ENCODE data around the gene GRM4.

GRM4 gene

DNA sequence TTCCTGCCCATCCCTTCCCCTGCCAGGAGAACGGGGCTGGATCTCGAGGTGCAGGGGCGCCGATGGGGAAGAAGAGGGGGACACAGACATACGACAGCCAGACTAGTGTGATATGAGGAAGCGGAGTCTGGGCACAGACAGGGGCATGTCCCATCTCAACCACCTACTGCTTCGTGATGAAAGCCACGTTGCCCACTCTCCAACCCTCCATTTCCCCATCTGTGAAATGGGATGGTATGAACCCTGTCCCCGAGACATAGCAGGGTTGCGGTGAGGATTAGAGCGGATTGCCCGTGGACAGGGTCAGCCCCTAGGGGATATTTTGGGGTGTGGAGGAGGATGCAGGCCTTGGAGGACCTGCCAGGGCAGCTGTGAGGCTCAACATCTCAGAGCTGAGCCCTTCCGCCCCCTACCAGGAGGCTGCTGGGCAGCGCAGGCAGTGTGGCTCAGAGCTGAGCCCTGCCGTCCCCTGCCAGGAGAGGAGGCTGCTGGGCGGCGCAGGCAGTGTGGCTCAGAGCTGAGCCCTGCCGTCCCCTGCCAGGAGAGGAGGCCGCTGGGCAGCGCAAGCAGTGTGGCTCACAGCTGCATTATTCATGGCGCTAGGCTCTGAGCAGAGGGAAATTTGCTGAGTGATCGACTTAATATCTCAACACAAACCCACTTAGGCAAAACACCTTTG, 71.7 kb downstream of the GRM4 start:
- no peaks in the 10 kb centered on the region for H3K4me1 ChIP-seq (ENCODE audit: insufficient read depth, low read length)
- no peaks in the 10 kb centered on the region for H3K9me3 ChIP-seq (ENCODE audit: low read length)
- peaks cover 0 to 5% of the 10 kb centered on the region in 2 donors for H3K27me3 ChIP-seq (ENCODE audit: control insufficient read depth in 1 of 2, insufficient read depth in 2 of 2, low read length in 2 of 2)
- H3K4me3 ChIP-seq (ENCODE audit: low read depth in 1 of 2, low read length in 2 of 2): no peak overlapping the region
- H3K9ac ChIP-seq (ENCODE audit: low read length): no peak overlapping the region
- H3K36me3 ChIP-seq (ENCODE audit: insufficient read depth, low read length): no peaks in the 10 kb centered on the region
- no peak overlapping the region for H3K27ac ChIP-seq (ENCODE audit: low read depth, low read length)

- Histone ChIP-seq H3K9me3 (ENCODE audit: low read length) (no peaks in the 10 kb centered on the region), H3K4me3 (ENCODE audit: low read depth in 1 of 2, low read length in 2 of 2) (no peak overlapping the region), H3K4me1 (ENCODE audit: insufficient read depth, low read length) (no peaks in the 10 kb centered on the region), H3K27me3 (ENCODE audit: control insufficient read depth in 1 of 2, insufficient read depth in 2 of 2, low read length in 2 of 2) (peaks cover 0 to 10% of the 10 kb centered on the region in 2 donors), H3K27ac (ENCODE audit: low read depth, low read length) (no peak overlapping the region), H3K36me3 (ENCODE audit: insufficient read depth, low read length) (no peaks in the 10 kb centered on the region), H3K9ac (ENCODE audit: low read length) (no peak overlapping the region)
These were observed 72.3 kb downstream of the GRM4 start for GRCh38 chr6:34073540-34073939.

DNA sequence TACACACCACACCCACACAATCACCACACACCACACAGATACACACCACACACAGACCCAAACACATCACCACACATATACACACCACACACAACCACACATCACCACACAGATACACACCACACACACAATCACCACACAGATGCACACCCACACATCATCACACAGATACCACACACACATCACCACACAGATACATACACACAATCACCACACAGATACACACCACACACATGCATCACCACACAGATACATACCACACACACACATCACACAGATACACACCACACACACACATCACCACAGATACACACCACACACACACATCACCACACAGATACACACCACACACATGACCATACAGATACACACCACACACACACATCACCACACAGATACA, 73.2 kb downstream of the GRM4 start:
- no peaks in the 10 kb centered on the region for H3K4me1 ChIP-seq (ENCODE audit: insufficient read depth, low read length)
- H3K9me3 ChIP-seq (ENCODE audit: low read length): no peaks in the 10 kb centered on the region
- peaks cover 0 to 18% of the 10 kb centered on the region in 2 donors for H3K27me3 ChIP-seq (ENCODE audit: control insufficient read depth in 1 of 2, insufficient read depth in 2 of 2, low read length in 2 of 2)

GRCh38 chr6:34071884-34072379, 74.0 kb downstream of the GRM4 start:
- Histone ChIP-seq H3K4me1 (ENCODE audit: insufficient read depth, low read length) (no peaks in the 10 kb centered on the region), H3K9me3 (ENCODE audit: low read length) (no peaks in the 10 kb centered on the region), H3K4me3 (ENCODE audit: low read depth in 1 of 2, low read length in 2 of 2) (no peak overlapping the region), H3K27ac (ENCODE audit: low read depth, low read length) (no peak overlapping the region), H3K9ac (ENCODE audit: low read length) (no peak overlapping the region), H3K27me3 (ENCODE audit: control insufficient read depth in 1 of 2, insufficient read depth in 2 of 2, low read length in 2 of 2) (peaks cover 0 to 24% of the 10 kb centered on the region in 2 donors), H3K36me3 (ENCODE audit: insufficient read depth, low read length) (no peaks in the 10 kb centered on the region)

More for the DNA sequence above, 73.2 kb downstream of the GRM4 start:
- no peaks in the 10 kb centered on the region for H3K36me3 ChIP-seq (ENCODE audit: insufficient read depth, low read length)
- H3K4me3 ChIP-seq (ENCODE audit: low read depth in 1 of 2, low read length in 2 of 2): no peak overlapping the region
- H3K27ac ChIP-seq (ENCODE audit: low read depth, low read length): no peak overlapping the region
- no peak overlapping the region for H3K9ac ChIP-seq (ENCODE audit: low read length)

DNA sequence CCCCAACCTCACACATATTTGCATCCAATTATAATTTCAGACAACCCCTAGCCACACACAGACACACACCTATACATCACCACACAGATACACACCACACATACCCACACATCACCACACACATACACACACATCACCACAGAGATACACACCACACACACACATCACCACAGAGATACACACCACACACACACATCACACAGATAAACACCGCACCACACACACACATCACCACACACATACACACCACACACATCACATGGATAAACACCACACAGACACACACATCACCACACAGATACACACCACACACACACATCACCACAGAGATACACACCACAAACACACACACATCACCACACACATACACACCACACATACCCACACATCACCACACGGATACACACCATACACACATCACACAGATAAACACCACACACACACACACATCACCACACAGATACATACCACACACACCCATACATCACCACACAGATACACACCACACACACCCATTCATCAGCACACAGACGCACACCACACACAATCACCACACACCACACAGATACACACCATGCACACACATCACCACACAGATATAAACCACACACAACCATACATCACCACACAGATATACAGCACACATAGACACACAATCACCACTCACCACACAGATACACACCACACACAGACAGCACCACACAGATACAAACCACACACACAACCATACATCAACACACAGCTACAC, 74.6 kb downstream of the GRM4 start:
- H3K27me3 ChIP-seq (ENCODE audit: control insufficient read depth in 1 of 2, insufficient read depth in 2 of 2, low read length in 2 of 2): peaks cover 0 to 30% of the 10 kb centered on the region in 2 donors
- no peak overlapping the region for H3K4me3 ChIP-seq (ENCODE audit: low read depth in 1 of 2, low read length in 2 of 2)
- H3K9ac ChIP-seq (ENCODE audit: low read length): no peak overlapping the region
- H3K4me1 ChIP-seq (ENCODE audit: insufficient read depth, low read length): no peaks in the 10 kb centered on the region
- H3K9me3 ChIP-seq (ENCODE audit: low read length): no peaks in the 10 kb centered on the region
- H3K36me3 ChIP-seq (ENCODE audit: insufficient read depth, low read length): no peaks in the 10 kb centered on the region
- H3K27ac ChIP-seq (ENCODE audit: low read depth, low read length): no peak overlapping the region

DNA sequence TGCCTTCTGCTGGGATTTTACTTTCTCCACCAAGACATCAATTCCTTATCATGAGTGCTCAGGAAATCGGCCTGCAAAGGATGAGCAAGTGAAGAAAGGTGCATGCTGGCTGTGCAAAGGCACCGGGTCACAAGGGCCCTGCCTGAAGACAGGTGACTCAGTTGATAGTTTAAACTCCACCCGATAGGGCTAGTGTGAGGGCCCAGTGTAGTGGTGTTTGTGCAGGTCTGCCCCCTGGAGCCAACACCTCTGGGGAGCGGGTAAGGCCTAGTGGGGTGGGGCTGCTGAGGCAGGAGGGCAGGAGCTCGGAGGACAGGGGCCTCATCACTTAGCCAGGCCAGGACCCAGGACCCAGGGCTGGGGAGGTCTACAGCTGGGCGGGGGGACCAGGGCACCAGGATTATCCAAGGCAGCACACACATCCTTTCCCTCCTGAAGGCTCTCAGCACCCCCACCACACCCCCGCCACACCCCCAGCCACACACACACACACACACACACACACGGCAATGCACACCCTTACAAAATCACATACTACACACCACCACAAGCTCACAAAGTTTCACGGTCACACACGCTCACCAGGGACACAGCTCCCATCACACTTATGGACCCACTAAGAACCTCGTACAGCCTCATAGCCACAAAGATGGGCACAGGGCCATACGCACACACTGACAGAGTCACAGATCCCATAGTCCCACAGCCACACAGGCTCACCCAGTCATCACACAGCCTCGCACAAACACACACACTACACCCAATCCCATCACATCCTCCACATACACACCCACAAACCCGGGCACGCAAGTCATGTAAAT, 75.4 kb downstream of the GRM4 start:
- Histone ChIP-seq H3K9me3 (ENCODE audit: low read length) (no peaks in the 10 kb centered on the region), H3K4me3 (ENCODE audit: low read depth in 1 of 2, low read length in 2 of 2) (no peak overlapping the region), H3K36me3 (ENCODE audit: insufficient read depth, low read length) (no peaks in the 10 kb centered on the region), H3K9ac (ENCODE audit: low read length) (no peak overlapping the region), H3K27ac (ENCODE audit: low read depth, low read length) (no peak overlapping the region), H3K27me3 (ENCODE audit: control insufficient read depth in 1 of 2, insufficient read depth in 2 of 2, low read length in 2 of 2) (peaks cover 0 to 36% of the 10 kb centered on the region in 2 donors), H3K4me1 (ENCODE audit: insufficient read depth, low read length) (peaks cover 6% of the 10 kb centered on the region)

DNA sequence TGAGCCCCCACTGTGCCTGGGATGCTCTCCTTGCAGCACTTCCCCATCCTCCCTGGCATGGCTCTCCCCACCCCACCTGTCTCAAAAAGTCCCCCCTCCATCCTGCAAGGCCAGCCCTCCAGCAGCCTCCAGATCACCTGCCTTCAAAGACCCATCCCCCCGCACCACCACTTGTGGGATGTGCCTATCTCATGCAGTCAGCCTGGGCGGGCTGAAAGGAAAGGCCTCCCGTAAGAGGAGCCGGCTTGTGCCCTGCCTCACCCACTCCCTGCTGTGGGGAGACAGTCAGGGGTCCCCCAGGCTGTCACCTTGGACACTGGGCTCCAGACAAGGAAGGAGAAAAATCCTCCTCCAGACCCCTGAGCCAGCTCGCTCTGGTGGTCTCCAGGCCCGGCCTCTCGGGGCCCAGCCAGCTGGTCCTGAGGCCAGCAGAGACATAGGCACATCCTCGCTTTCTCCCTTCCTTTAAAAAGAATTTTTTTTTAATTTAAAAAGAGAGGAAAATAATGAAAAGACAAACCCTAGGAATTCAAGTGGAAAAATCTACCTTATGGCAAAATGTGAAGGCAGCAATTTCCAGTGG, 77.3 kb downstream of the GRM4 start:
- H3K27me3 ChIP-seq (ENCODE audit: control insufficient read depth in 1 of 2, insufficient read depth in 2 of 2, low read length in 2 of 2): peaks cover 0 to 52% of the 10 kb centered on the region in 2 donors
- no peak overlapping the region for H3K4me3 ChIP-seq (ENCODE audit: low read depth in 1 of 2, low read length in 2 of 2)
- peaks cover 8% of the 10 kb centered on the region for H3K4me1 ChIP-seq (ENCODE audit: insufficient read depth, low read length)
- H3K36me3 ChIP-seq (ENCODE audit: insufficient read depth, low read length): no peaks in the 10 kb centered on the region
- H3K27ac ChIP-seq (ENCODE audit: low read depth, low read length): no peak overlapping the region
- no peaks in the 10 kb centered on the region for H3K9me3 ChIP-seq (ENCODE audit: low read length)
- H3K9ac ChIP-seq (ENCODE audit: low read length): no peak overlapping the region

GRCh38 chr6:34067814-34068213, 78.1 kb downstream of the GRM4 start:
- Histone ChIP-seq H3K27me3 (ENCODE audit: control insufficient read depth in 1 of 2, insufficient read depth in 2 of 2, low read length in 2 of 2) (peaks cover 0 to 58% of the 10 kb centered on the region in 2 donors), H3K27ac (ENCODE audit: low read depth, low read length) (no peak overlapping the region), H3K9ac (ENCODE audit: low read length) (no peak overlapping the region)

GRCh38 chr6:34066772-34067770, 78.8 kb downstream of the GRM4 start:
- no peak overlapping the region for H3K27ac ChIP-seq (ENCODE audit: low read depth, low read length)
- H3K9ac ChIP-seq (ENCODE audit: low read length): no peak overlapping the region
- H3K9me3 ChIP-seq (ENCODE audit: low read length): no peaks in the 10 kb centered on the region
- H3K27me3 ChIP-seq (ENCODE audit: control insufficient read depth in 1 of 2, insufficient read depth in 2 of 2, low read length in 2 of 2): peaks cover 0 to 65% of the 10 kb centered on the region in 2 donors
- peaks cover 8% of the 10 kb centered on the region for H3K4me1 ChIP-seq (ENCODE audit: insufficient read depth, low read length)
- H3K36me3 ChIP-seq (ENCODE audit: insufficient read depth, low read length): no peaks in the 10 kb centered on the region
- H3K4me3 ChIP-seq (ENCODE audit: low read depth in 1 of 2, low read length in 2 of 2): no peak overlapping the region

More at GRCh38 chr6:34067814-34068213, 78.1 kb downstream of the GRM4 start:
- no peaks in the 10 kb centered on the region for H3K9me3 ChIP-seq (ENCODE audit: low read length)
- H3K4me1 ChIP-seq (ENCODE audit: insufficient read depth, low read length): peaks cover 8% of the 10 kb centered on the region
- H3K4me3 ChIP-seq (ENCODE audit: low read depth in 1 of 2, low read length in 2 of 2): no peak overlapping the region
- no peaks in the 10 kb centered on the region for H3K36me3 ChIP-seq (ENCODE audit: insufficient read depth, low read length)

DNA sequence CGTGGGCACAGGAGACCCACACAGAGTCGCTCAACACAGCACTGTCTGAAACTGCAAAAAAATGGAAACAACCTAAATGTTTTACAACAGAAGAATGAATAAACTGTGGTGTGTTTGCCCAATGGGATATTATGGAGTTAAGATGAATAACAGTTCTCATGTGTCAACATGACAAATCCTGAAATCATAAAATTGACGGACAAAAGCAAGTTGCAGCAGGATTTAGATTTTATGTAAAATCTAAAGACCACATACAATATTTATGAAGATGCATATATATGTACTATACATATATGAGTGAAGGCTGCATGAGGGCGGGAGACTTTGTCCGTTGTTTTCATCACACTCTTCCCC, 79.7 kb downstream of the GRM4 start:
- Histone ChIP-seq H3K4me1 (ENCODE audit: insufficient read depth, low read length) (peaks cover 8% of the 10 kb centered on the region), H3K36me3 (ENCODE audit: insufficient read depth, low read length) (no peaks in the 10 kb centered on the region), H3K4me3 (ENCODE audit: low read depth in 1 of 2, low read length in 2 of 2) (no peak overlapping the region), H3K27me3 (ENCODE audit: control insufficient read depth in 1 of 2, insufficient read depth in 2 of 2, low read length in 2 of 2) (peaks cover 0 to 69% of the 10 kb centered on the region in 2 donors), H3K9ac (ENCODE audit: low read length) (no peak overlapping the region), H3K27ac (ENCODE audit: low read depth, low read length) (no peak overlapping the region), H3K9me3 (ENCODE audit: low read length) (no peaks in the 10 kb centered on the region)

Data from muscle layer of colon (tissue), 2 donors.